ENCODE data around the gene POMT2.

DNA sequence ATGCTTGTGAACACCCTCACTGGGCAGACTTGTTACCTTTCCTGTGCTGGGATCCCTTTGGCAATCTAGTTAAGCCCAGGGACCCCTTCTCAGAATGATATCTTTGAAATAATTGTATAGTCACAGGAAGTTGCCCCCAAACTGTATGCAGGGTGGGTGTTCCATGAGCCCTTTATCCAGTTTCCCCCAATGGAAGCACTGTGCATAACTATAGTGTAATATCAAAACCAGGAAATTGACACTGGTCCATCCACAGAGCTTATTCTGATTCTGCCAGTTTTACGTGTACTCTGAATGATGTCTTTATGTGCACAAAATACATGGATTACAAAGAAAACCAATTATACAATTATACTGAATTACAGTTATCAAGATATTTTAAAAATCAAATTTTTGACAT, 73.9 kb downstream of the POMT2 start:
- no peak for TF ChIP-seq FOXA1 (IDR thresholded peaks at IDR 0.05)
- TF ChIP-seq ARNT (IDR thresholded peaks at IDR 0.05), result no peak
- no peak for TF ChIP-seq SP1 (IDR thresholded peaks at IDR 0.05)
- TF ChIP-seq BHLHE40 (IDR thresholded peaks at IDR 0.05; ENCODE audit: borderline replicate concordance), result no peak
- TF ChIP-seq FOXK2 (IDR thresholded peaks at IDR 0.05), result no peak

All from HEK293T (cell line).